GM19043 (cell line): ENCODE data around the gene ADARB2.
"Not testable (repeated sequence)": the region's sequence is repeated elsewhere in the genome, so short reads cannot be mapped to it uniquely, and the experiment has no call there.

Source experiments
- ATAC-seq: cut with Tn5 transposase; IDR thresholded peaks from one replicate; pipeline ENCODE4 v1.9.1; 2021; ENCODE audit warnings: low read depth; ENCODE audit not compliant: unreplicated experiment

Gene ADARB2

DNA sequence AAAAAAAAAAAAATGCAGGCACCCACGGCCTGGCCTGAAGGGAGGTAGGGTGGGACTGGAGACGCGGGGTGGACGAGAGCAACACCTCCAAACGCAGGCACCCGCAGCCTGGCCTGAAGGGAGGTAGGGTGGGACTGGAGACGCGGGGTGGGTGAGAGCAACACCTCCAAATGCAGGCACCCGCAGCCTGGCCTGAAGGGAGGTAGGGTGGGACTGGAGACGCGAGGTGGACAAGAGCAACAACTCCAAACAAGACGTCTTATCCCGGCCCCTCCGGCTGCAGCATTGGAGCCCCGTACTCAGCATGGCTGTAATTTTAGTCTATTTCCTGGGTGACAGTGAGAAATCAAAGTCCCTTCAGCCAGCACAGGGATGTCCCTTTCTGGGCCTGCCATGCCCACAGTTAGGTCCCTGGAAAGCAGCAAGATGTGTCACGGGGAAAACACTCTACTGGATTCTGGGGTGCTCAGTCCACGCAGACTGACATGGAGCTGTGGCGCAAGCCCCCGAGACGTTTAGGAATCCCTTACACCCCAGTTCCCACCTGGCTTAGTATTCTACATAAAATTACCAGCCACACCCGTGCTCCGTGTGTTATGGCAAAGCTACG is 561.3 kb downstream of the ADARB2 start:
- ATAC-seq = no peak

GRCh38 chr10:1174022-1174421 is 563.3 kb downstream of the ADARB2 start:
- ATAC-seq = no peak

DNA sequence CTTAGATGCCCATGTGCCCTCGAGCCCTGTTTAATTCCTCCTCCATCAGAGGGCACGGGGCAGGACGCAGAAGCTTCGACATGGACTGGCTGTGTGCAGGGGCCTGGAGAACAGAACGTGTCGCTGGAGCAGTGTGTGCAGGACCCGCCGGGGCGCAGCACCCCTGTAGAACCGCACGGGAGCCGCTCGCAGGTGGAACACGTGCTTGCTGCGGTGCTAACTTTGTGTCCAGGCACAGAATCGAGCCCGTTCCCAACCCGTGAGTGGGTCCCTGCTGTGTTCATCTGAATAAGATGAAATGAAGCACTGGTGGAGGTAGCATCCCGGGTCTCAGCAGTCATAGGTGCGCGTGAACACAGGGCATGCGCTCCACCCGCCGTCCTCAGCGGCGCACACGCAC is 564.2 kb downstream of the ADARB2 start:
- ATAC-seq = no peak

- no peak for ATAC-seq
Measured at GRCh38 chr10:1172256-1172984, 564.9 kb downstream of the ADARB2 start.

DNA sequence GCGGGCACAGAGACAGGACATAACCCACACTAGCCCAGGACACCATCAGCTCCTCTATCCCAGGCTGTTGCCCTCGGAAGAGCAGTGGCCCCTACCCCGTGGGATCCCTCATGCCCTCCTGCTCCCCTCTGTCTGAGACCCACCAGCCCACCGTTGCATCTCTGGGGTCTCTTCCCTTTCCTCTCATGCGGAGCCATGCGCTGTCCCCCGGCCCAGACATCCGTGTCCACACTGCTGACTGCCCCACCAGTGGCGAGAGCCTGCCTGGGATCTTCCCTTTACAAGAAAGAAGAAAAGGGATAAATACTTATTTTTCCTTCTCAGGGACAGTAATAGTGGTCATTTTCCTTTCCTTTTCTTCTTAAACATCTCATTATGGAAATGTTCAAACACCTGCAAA is 565.7 kb downstream of the ADARB2 start:
- no peak for ATAC-seq

- ATAC-seq = no peak
Measured at GRCh38 chr10:1171182-1171581, 566.1 kb downstream of the ADARB2 start.

GRCh38 chr10:1170867-1171180 is 566.5 kb downstream of the ADARB2 start:
- no peak for ATAC-seq

- no peak for ATAC-seq
Measured at GRCh38 chr10:1169981-1170866, 567.1 kb downstream of the ADARB2 start.

- ATAC-seq = no peak
Measured at GRCh38 chr10:1169186-1169885, 568.0 kb downstream of the ADARB2 start.

- ATAC-seq = no peak
Measured at GRCh38 chr10:1168763-1169162, 568.6 kb downstream of the ADARB2 start.

- no peak for ATAC-seq
Measured at GRCh38 chr10:1166828-1167275, 570.5 kb downstream of the ADARB2 start.

DNA sequence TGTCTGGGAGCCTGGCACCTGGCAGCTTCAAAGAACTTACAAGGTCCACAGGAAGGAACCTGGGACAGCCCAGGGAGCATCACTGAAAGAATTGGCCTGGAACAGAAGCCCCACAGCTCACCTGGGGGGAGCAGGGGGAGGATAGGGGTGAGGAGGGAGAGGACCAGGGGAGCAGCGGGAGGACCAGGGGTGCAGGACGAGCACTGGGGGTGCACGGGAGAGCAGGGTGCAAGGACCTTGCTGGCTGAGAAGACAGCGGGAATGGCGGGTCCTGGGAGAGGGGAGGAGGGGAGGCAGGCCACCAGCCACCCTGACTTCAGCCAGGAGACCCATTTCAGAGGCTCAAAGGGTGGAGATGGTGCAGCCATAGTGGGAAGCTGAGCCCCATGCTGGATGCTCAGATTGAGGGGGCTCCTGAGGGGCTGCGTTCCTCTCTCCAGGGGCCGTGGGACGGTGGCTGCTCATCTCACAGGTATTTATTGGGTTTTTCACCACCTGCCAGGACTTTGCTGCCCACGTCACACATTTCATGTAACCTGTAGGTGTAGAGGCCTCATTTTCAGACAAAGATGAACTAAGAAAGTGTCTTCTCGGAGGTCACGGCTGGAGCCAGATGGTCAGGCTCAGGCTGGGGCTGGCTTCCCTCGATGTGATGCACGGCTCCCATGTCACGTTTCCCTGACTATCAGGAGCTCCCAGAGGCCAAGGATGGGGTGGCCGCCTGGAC is 571.1 kb downstream of the ADARB2 start:
- ATAC-seq = no peak

DNA sequence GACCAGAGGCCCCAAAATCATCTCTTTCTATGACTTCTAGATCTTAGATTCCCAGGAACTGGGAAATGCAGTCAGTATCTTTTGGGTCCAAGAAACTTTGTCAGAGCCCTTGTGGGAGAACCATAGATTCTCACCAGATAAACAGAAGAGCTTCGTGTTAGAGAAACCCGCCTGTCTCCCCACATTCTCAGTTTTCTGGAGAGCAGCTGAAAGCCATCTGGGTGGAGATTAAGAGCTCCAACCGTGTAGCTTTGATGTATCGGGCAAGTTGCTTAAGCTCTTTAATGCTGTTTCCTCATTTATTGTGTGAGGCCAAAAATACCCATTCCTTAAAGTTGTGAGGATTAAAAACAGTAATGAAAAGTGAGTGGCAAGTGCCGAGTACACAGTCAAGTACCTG is 573.5 kb downstream of the ADARB2 start:
- no peak for ATAC-seq

DNA sequence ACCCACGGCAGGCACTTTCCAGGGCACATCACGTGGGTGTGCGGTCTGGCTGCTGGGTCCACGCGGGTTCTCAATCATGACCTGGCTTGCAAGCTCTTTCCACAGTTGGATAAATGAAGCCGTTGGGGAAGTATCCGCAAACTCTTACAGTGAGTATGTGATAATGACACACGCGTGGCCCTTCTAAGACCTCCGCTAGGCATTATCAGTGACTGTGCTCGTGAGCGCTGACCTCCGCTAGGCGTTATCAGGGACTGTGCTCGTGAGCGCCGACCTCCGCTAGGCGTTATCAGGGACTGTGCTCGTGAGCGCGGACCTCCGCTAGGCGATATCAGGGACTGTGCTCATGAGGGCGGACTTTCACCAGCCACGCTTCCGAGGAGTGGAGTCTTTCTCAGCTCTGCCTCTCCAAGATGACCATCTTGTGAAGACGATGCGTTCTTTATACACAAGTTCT is 574.1 kb downstream of the ADARB2 start:
- ATAC-seq = no peak

GRCh38 chr10:1162481-1163203 is 574.7 kb downstream of the ADARB2 start:
- no peak for ATAC-seq

DNA sequence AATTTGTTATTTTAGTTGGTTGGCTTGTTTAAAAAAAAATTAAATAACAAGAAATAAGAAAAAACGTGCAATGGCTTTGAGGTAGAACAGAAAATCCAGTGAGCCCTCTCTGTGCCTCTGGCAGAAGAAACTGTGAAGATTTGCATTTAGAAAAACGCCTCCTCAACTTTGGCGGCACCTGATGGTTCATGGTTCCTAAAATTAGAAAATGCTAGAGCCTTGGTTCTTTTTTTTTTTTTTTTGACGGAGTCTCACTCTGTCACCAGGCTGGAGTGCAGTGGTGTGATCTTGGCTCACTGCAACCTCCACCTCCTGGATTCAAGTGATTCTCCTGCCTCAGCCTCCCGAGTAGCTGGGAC is 576.0 kb downstream of the ADARB2 start:
- not testable (repeated sequence) for ATAC-seq

- no peak for ATAC-seq
Measured at GRCh38 chr10:1160561-1161314, 576.6 kb downstream of the ADARB2 start.

GRCh38 chr10:1159131-1160061 is 577.9 kb downstream of the ADARB2 start:
- no peak for ATAC-seq
